DOHH2 (cell line): ENCODE results near the gene FAM124B.

Experiments
- EZH2phosphoT487 ChIP-seq: fragments of 200-600 bp; sonication (generic); IDR thresholded peaks from 2 replicates; pipeline ENCODE4 v1.6.1; 2017; ENCODE audit warnings: borderline replicate concordance, mild to moderate bottlenecking, antibody characterized with exemption, low read length, moderate library complexity, mixed read lengths
- TF ChIP-seq, protein P1 (sequence below): fragments of 200-600 bp; sonication (generic); IDR thresholded peaks from one replicate; pipeline ENCODE4 v1.5.1; 2014; ENCODE audit warnings: antibody characterized with exemption, mild to moderate bottlenecking, low read depth, low read length; ENCODE audit not compliant: poor library complexity, severe bottlenecking

DNA sequence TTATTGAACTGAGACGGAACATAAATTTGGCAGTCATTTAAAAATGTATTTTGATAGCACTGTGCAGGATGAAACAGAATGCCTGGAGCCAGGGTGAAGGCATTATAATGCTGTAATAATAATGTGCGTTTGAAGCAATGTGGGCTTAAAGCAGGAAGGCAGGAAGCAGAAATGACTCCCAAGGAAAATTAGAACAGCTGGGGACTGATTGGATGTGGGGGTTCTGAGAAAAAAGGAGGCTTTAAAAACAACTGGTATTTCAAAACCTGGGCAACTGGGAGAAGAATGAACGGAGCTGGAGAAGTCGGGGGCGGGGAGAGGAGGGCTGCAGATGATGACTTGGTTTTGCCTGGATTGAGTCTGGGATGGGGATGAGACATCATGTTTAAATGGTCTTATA is 12.6 kb downstream of the FAM124B start:
- TF ChIP-seq, protein P1, sequence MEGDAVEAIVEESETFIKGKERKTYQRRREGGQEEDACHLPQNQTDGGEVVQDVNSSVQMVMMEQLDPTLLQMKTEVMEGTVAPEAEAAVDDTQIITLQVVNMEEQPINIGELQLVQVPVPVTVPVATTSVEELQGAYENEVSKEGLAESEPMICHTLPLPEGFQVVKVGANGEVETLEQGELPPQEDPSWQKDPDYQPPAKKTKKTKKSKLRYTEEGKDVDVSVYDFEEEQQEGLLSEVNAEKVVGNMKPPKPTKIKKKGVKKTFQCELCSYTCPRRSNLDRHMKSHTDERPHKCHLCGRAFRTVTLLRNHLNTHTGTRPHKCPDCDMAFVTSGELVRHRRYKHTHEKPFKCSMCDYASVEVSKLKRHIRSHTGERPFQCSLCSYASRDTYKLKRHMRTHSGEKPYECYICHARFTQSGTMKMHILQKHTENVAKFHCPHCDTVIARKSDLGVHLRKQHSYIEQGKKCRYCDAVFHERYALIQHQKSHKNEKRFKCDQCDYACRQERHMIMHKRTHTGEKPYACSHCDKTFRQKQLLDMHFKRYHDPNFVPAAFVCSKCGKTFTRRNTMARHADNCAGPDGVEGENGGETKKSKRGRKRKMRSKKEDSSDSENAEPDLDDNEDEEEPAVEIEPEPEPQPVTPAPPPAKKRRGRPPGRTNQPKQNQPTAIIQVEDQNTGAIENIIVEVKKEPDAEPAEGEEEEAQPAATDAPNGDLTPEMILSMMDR: no peak
- TF ChIP-seq EZH2phosphoT487: no peak
